ENCODE data around the gene PHGDH. TPM values are rescaled to one million over a fixed set of nuclear protein-coding genes. Genes with fewer than 3 reads are reported as not detected.

The PHGDH gene
- total RNA-seq, 1 donor from 2014 or later: 217 TPM

DNA sequence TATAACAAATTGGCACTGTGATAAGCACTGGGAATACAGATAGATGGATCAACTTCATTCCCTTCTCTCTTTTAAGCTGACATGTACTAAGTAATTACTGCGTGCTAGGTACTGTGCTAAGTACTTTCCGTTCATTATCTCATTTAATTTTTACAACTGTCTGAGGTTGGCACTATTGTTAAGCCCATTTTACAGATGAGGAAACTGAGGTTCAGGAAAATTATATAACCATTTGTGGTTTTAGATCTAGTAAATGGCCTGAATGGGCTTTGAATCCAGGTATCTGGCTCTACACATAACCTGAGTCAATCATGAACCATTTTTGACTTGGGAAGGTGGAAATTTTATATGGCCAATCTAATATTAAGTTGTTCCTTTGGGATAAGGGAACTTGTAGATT, 60.6 kb downstream of the PHGDH start:
- H3K4me1 Mint-ChIP-seq (ENCODE audit: unreplicated experiment): peaks cover 28% of the 10 kb centered on the region
- H3K27me3 Mint-ChIP-seq: no peaks in the 10 kb centered on the region
- no peak overlapping the region for H3K4me3 Mint-ChIP-seq
- no peaks in the 10 kb centered on the region for H3K9me3 Mint-ChIP-seq
- TF ChIP-seq CTCF (conservative IDR thresholded peaks at IDR 0.05): no peak
- H3K27ac Mint-ChIP-seq: no peak overlapping the region
- peaks cover 3% of the 10 kb centered on the region for H3K36me3 Mint-ChIP-seq
- DNase-seq (ENCODE audit: extremely low spot score, unreplicated experiment): no peak

DNA sequence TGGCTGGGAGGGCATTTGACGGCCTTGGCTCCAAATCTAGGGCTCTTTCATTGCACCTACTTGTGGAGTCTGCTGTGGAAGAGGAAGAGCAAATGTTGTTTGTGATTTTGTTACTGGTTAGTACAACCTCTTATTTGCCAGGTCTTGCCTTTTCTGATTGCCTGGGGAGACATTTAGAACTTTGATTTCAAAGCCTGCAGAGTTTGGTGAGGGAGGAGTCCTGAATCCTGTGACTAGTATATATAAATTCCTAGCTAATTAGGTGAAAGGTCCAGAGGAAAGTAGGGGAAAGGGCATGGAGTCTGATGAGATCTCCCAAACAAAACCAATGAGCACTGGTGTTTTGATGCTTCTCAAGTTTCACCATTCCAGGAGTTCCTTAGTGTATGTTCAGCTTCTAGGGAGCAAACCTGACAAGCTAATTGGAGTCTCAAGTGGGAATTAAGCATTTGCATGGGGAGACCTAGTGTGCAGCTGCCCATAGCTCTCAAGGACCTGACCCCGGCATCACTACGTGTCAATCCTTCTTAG, 62.0 kb downstream of the PHGDH start:
- no peak for TF ChIP-seq CTCF (conservative IDR thresholded peaks at IDR 0.05)
- Mint-ChIP-seq H3K36me3 (peaks cover 3% of the 10 kb centered on the region), H3K27ac (peak overlapping the region; percentile 9), H3K4me1 (ENCODE audit: unreplicated experiment) (peaks cover 17% of the 10 kb centered on the region), H3K4me3 (peak overlapping the region; percentile 0), H3K27me3 (no peaks in the 10 kb centered on the region), H3K9me3 (no peaks in the 10 kb centered on the region)
- DNase-seq (ENCODE audit: extremely low spot score, unreplicated experiment): no peak

DNA sequence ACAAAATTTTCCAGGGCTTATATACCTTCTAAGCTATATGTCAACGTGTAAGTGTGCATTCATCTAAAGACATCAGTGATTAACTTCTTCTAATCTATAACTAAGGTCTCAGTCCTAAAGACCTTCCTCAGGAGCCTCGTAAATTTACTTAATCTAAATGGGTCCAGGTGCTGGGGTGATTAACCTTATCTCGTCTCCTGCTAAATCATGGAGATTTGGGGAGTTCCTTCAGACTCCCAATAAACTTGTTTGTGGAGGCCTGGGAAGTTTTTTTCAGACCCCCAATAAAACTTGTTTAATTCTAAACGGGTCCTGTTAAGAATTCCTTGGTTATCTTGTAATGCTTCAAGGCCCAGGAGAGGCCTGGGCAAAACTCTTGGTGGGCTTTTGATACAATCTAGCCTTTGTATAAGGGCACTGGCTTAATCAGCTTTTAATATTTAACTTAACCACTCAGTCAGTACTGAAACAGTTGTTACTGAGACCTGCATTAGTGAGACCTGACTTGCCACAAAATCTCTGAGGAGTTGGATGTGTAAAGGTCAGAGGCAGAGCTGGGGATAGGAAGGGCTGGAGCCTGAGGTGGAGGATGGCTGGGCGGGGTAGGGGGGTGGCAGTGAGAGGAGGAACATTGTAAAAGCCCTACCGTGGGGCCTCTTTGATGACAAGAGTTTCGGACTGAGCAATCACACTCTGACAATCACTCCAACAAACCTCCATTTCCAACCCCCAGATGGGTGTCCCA, 63.2 kb downstream of the PHGDH start:
- no peaks in the 10 kb centered on the region for H3K27me3 Mint-ChIP-seq
- no peak for DNase-seq (ENCODE audit: extremely low spot score, unreplicated experiment)
- H3K4me3 Mint-ChIP-seq: peak overlapping the region; percentile 48
- no peak for TF ChIP-seq CTCF (conservative IDR thresholded peaks at IDR 0.05)
- H3K9me3 Mint-ChIP-seq: peaks cover under 1% of the 10 kb centered on the region
- peak overlapping the region; percentile 45 for H3K27ac Mint-ChIP-seq
- H3K36me3 Mint-ChIP-seq: peaks cover 3% of the 10 kb centered on the region
- peaks cover 25% of the 10 kb centered on the region for H3K4me1 Mint-ChIP-seq (ENCODE audit: unreplicated experiment)

DNA sequence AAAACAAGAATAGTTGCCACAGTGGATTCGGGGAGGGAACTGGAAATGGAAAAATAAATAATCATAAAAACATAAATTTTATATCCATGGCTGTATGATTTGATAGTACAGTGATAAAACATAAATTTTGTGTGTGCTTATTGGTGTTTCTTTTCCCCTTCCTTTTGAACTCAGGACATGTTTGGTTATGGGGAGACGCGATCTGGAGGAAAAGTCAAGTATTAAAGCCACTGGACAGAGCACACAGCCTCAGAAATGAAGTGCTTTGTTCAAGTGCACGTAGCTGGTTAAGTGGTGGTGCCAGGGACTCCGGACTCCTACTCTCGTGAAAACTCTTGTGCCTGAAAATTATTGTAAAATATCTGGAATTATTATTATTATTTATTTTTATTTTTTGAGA, 66.6 kb downstream of the PHGDH start:
- H3K27ac Mint-ChIP-seq: no peak overlapping the region

DNA sequence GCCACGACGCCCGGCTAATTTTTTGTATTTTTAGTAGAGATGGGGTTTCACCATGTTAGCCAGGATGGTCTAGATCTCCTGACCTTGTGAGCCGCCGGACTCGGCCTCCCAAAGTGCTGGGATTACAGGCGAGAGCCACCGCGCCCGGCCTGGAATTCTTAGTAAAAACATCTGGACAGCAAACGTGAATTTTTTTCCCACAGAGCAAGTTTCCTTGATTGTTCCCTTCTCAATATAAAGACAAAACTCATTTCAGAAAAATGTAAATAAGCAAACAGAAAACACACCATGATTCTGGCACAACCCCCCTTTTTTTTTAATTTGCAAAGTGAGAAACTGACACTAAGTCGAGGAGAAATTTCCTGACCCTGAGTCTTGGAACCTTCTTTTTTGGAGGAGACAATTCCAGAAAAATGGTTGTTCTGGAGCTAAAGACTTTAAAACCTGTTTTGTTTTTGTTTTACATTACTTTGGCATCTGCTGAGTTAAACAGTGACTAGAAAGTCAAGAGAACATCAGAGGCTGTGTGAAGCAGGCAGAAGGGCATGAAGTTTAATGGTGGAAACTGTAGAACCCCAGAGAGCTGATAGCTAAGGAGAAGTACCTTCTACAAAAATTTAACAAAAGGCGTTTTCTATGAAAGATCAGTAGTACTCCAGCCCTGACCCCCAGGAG, 67.3 kb downstream of the PHGDH start:
- H3K4me3 Mint-ChIP-seq: no peak overlapping the region
- no peak for TF ChIP-seq CTCF (conservative IDR thresholded peaks at IDR 0.05)
- no peak for DNase-seq (ENCODE audit: extremely low spot score, unreplicated experiment)
- H3K4me1 Mint-ChIP-seq (ENCODE audit: unreplicated experiment): peaks cover 53% of the 10 kb centered on the region
- H3K9me3 Mint-ChIP-seq: peaks cover 5% of the 10 kb centered on the region
- H3K36me3 Mint-ChIP-seq: peaks cover 3% of the 10 kb centered on the region
- H3K27me3 Mint-ChIP-seq: no peaks in the 10 kb centered on the region
- peak overlapping the region; percentile 85 for H3K27ac Mint-ChIP-seq

More for the DNA sequence above, 66.6 kb downstream of the PHGDH start:
- no peak for DNase-seq (ENCODE audit: extremely low spot score, unreplicated experiment)
- H3K4me3 Mint-ChIP-seq: no peak overlapping the region
- no peak for TF ChIP-seq CTCF (conservative IDR thresholded peaks at IDR 0.05)
- peaks cover 5% of the 10 kb centered on the region for H3K9me3 Mint-ChIP-seq
- peaks cover 3% of the 10 kb centered on the region for H3K36me3 Mint-ChIP-seq
- H3K4me1 Mint-ChIP-seq (ENCODE audit: unreplicated experiment): peaks cover 53% of the 10 kb centered on the region
- H3K27me3 Mint-ChIP-seq: no peaks in the 10 kb centered on the region
